Measurements from ENCODE around the gene RDH13.

RDH13 gene

GRCh38 chr19:55091955-55092354, 29.0 kb upstream of the RDH13 start:
- DNase-seq (ENCODE audit: low read depth) = no peak

GRCh38 chr19:55091126-55091910, 28.4 kb upstream of the RDH13 start:
- no peak for DNase-seq (ENCODE audit: low read depth)

- DNase-seq (ENCODE audit: low read depth) = no peak
These were observed 27.6 kb upstream of the RDH13 start for GRCh38 chr19:55090564-55090963.

GRCh38 chr19:55089342-55089944, 26.5 kb upstream of the RDH13 start:
- DNase-seq (ENCODE audit: low read depth) = no peak

- peak; percentile 65 for DNase-seq (ENCODE audit: low read depth)
These were observed 25.8 kb upstream of the RDH13 start for GRCh38 chr19:55088543-55089341.

GRCh38 chr19:55088021-55088451, 25.1 kb upstream of the RDH13 start:
- no peak for DNase-seq (ENCODE audit: low read depth)

GRCh38 chr19:55087542-55087901, 24.6 kb upstream of the RDH13 start:
- DNase-seq (ENCODE audit: low read depth) = no peak

- peak; percentile 23 for DNase-seq (ENCODE audit: low read depth)
These were observed 24.0 kb upstream of the RDH13 start for GRCh38 chr19:55086730-55087541.

GRCh38 chr19:55085923-55086715, 23.2 kb upstream of the RDH13 start:
- no peak for DNase-seq (ENCODE audit: low read depth)

GRCh38 chr19:55084416-55084815, 21.5 kb upstream of the RDH13 start:
- DNase-seq (ENCODE audit: low read depth) = no peak

GRCh38 chr19:55083004-55083850, 20.3 kb upstream of the RDH13 start:
- DNase-seq (ENCODE audit: low read depth) = no peak

- peak; percentile 50 for DNase-seq (ENCODE audit: low read depth)
These were observed 19.3 kb upstream of the RDH13 start for GRCh38 chr19:55082020-55082851.

- DNase-seq (ENCODE audit: low read depth) = no peak
These were observed 18.7 kb upstream of the RDH13 start for GRCh38 chr19:55081770-55082019.

- peak; percentile 76 for DNase-seq (ENCODE audit: low read depth)
These were observed 18.2 kb upstream of the RDH13 start for GRCh38 chr19:55080968-55081769.

GRCh38 chr19:55080121-55080967, 17.4 kb upstream of the RDH13 start:
- DNase-seq (ENCODE audit: low read depth) = peak; percentile 42

- DNase-seq (ENCODE audit: low read depth) = no peak
These were observed 16.6 kb upstream of the RDH13 start for GRCh38 chr19:55079400-55080038.

- no peak for DNase-seq (ENCODE audit: low read depth)
These were observed 16.0 kb upstream of the RDH13 start for GRCh38 chr19:55078996-55079395.
